HL-60/S4 (cell line): ENCODE measurements around the gene SAMD5.
"Not testable (repeated sequence)": the region's sequence is repeated elsewhere in the genome, so short reads cannot be mapped to it uniquely, and the experiment has no call there.

ENCODE experiments used
- in situ Hi-C: fragments of 300-500 bp; cut with MboI; formaldehyde crosslinking; loops from 2 replicates; pipeline ENCODE4 v1.14.3; 2022; ENCODE audit warnings: low sequenced_read_pairs

The SAMD5 gene

GRCh38 chr6:147527197-147527596 is 18.7 kb downstream of the SAMD5 start:
- in situ Hi-C loops, result no loop called here

GRCh38 chr6:147528511-147529145 is 20.1 kb downstream of the SAMD5 start:
- in situ Hi-C loops, result no loop called here

GRCh38 chr6:147530132-147531060 is 21.9 kb downstream of the SAMD5 start:
- in situ Hi-C loops, result no loop called here

GRCh38 chr6:147531321-147531720 is 22.8 kb downstream of the SAMD5 start:
- in situ Hi-C loops, result no loop called here

GRCh38 chr6:147534116-147534860 is 25.8 kb downstream of the SAMD5 start:
- in situ Hi-C loops, result no loop called here

- in situ Hi-C loops, result no loop called here
These were observed 30.3 kb downstream of the SAMD5 start for GRCh38 chr6:147538821-147539220.

- in situ Hi-C loops, result no loop called here
These were observed 31.6 kb downstream of the SAMD5 start for GRCh38 chr6:147540075-147540474.

- in situ Hi-C loops, result not testable (repeated sequence)
These were observed 33.9 kb downstream of the SAMD5 start for GRCh38 chr6:147542436-147542835.

- in situ Hi-C loops, result no loop called here
These were observed 35.9 kb downstream of the SAMD5 start for GRCh38 chr6:147544420-147544819.

- in situ Hi-C loops, result no loop called here
These were observed 38.2 kb downstream of the SAMD5 start for GRCh38 chr6:147546501-147547368.

GRCh38 chr6:147547369-147547902 is 38.9 kb downstream of the SAMD5 start:
- in situ Hi-C loops, result no loop called here

GRCh38 chr6:147548921-147549475 is 40.5 kb downstream of the SAMD5 start:
- in situ Hi-C loops, result no loop called here

- in situ Hi-C loops, result no loop called here
These were observed 41.0 kb downstream of the SAMD5 start for GRCh38 chr6:147549531-147549930.

- in situ Hi-C loops, result no loop called here
These were observed 43.5 kb downstream of the SAMD5 start for GRCh38 chr6:147551976-147552375.

GRCh38 chr6:147553099-147553498 is 44.6 kb downstream of the SAMD5 start:
- in situ Hi-C loops, result no loop called here

GRCh38 chr6:147554281-147554680 is 45.8 kb downstream of the SAMD5 start:
- in situ Hi-C loops, result no loop called here

GRCh38 chr6:147559006-147559405 is 50.5 kb downstream of the SAMD5 start:
- in situ Hi-C loops, result no loop called here

GRCh38 chr6:147560670-147561069 is 52.2 kb downstream of the SAMD5 start:
- in situ Hi-C loops, result no loop called here

GRCh38 chr6:147561726-147562125 is 53.2 kb downstream of the SAMD5 start:
- in situ Hi-C loops, result no loop called here

- in situ Hi-C loops, result no loop called here
These were observed 55.0 kb downstream of the SAMD5 start for GRCh38 chr6:147563472-147563871.
